Mesodermal cell (in vitro differentiated cells): ENCODE measurements around the gene MEIS3.

ENCODE experiments used
- H3K27ac ChIP-seq: 2 replicates; pipeline ENCODE4 v1.7.0; 2013; ENCODE audit warnings: mild to moderate bottlenecking, low read depth, low read length, moderate library complexity; ENCODE audit not compliant: severe bottlenecking
- H3K36me3 ChIP-seq: 2 replicates; pipeline ENCODE4 v1.7.1; 2013; ENCODE audit warnings: mild to moderate bottlenecking, low read length, moderate library complexity; ENCODE audit not compliant: control insufficient read depth, insufficient read depth
- H3K4me1 ChIP-seq: one replicate; pipeline ENCODE4 v1.7.1; 2013; ENCODE audit warnings: mild to moderate bottlenecking, low read length; ENCODE audit not compliant: insufficient read depth, control insufficient read depth, poor library complexity, severe bottlenecking
- H3K4me3 ChIP-seq: 2 replicates; pipeline ENCODE4 v1.7.0; 2013; ENCODE audit warnings: low read length, control low read depth, mild to moderate bottlenecking; ENCODE audit not compliant: insufficient read depth, poor library complexity, severe bottlenecking; ENCODE audit errors: extremely low read depth
- H3K9me3 ChIP-seq: 2 replicates; pipeline ENCODE4 v1.7.1; 2013; ENCODE audit warnings: mild to moderate bottlenecking, low read length, moderate library complexity; ENCODE audit not compliant: control insufficient read depth
- WGBS, 2 experiments: methylation state at CpG; one replicate each; pipeline ENCODE4 v1.1.5; 2013; ENCODE audit warnings: missing lambda C conversion rate in 2 of 2; ENCODE audit not compliant: insufficient coverage in 2 of 2; 5-methylcytosine and 5-hydroxymethylcytosine counted together

The MEIS3 gene

DNA sequence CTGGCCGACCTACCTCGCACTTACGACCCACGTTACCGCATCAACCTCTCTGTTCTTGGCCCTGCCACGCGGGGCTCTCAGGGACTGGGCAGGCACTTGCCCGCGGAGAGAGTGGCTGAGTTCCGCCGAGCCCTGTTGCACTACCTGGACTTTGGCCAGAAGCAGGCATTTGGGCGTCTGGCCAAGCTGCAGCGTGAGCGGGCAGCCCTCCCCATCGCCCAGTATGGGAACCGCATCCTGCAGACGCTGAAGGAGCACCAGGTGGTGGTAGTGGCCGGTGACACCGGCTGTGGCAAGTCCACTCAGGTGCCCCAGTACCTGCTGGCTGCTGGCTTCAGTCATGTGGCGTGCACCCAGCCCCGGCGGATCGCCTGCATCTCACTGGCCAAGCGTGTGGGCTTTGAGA lies 66.0 kb downstream of the MEIS3 start:
- Histone ChIP-seq H3K9me3 (no peaks in the 10 kb centered on the region), H3K4me1 (no peaks in the 10 kb centered on the region), H3K4me3 (no peak overlapping the region), H3K27ac (no peak overlapping the region), H3K36me3 (peaks cover 63% of the 10 kb centered on the region)
- 94 to 99% methylated on average over 22 to 24 of the region's 24 CpGs for WGBS, 2 experiments
